MM.1S (cell line): ENCODE results near the gene OR2A5.

Experiments used
- DNase-seq: peaks from one replicate; pipeline ENCODE4 v3.0.0-alpha.2; 2015
- H2AFZ ChIP-seq: fragments of 300-600 bp; sonication (generic); 2 replicates; pipeline ENCODE4 v1.6.0; 2016; ENCODE audit warnings: antibody characterized with exemption, low read length
- H3F3A ChIP-seq: fragments of 300-600 bp; sonication (generic); 2 replicates; pipeline ENCODE4 v1.6.1; 2016; ENCODE audit warnings: mild to moderate bottlenecking, antibody characterized with exemption, low read length, moderate library complexity, mixed read lengths; ENCODE audit not compliant: insufficient read depth
- H3K27ac ChIP-seq: fragments of 300-600 bp; sonication (generic); 2 replicates; pipeline ENCODE4 v1.5.1; 2016; ENCODE audit warnings: mild to moderate bottlenecking, low read length
- H3K27me3 ChIP-seq: fragments of 300-600 bp; sonication (generic); replicated peaks from 2 replicates; pipeline ENCODE4 v1.6.0; 2016; ENCODE audit warnings: low read length; ENCODE audit not compliant: insufficient read depth
- H3K36me3 ChIP-seq: fragments of 300-600 bp; sonication (generic); replicated peaks from 2 replicates; pipeline ENCODE4 v1.6.1; 2016; ENCODE audit warnings: mild to moderate bottlenecking, low read length, mixed read lengths; ENCODE audit not compliant: insufficient read depth
- H3K4me1 ChIP-seq: fragments of 300-600 bp; sonication (generic); 2 replicates; pipeline ENCODE4 v1.6.1; 2016; ENCODE audit warnings: low read length, mixed read lengths
- H3K4me2 ChIP-seq: fragments of 300-600 bp; sonication (generic); 2 replicates; pipeline ENCODE4 v1.6.0; 2016; ENCODE audit warnings: low read depth, low read length
- H3K4me3 ChIP-seq: fragments of 300-600 bp; sonication (generic); 2 replicates; pipeline ENCODE4 v1.5.1; 2016; ENCODE audit warnings: low read length, mixed read lengths
- H3K79me2 ChIP-seq: fragments of 300-600 bp; sonication (generic); 2 replicates; pipeline ENCODE4 v1.6.1; 2016; ENCODE audit warnings: mixed run types, low read length, mixed read lengths
- H3K9ac ChIP-seq: fragments of 300-600 bp; sonication (generic); 2 replicates; pipeline ENCODE4 v1.6.1; 2016; ENCODE audit warnings: low read length, mixed read lengths
- H3K9me2 ChIP-seq: fragments of 300-600 bp; sonication (generic); replicated peaks from 2 replicates; pipeline ENCODE4 v1.6.1; 2016; ENCODE audit warnings: mild to moderate bottlenecking, low read length, mixed read lengths; ENCODE audit not compliant: insufficient read depth
- H3K9me3 ChIP-seq: fragments of 300-600 bp; sonication (generic); replicated peaks from 2 replicates; pipeline ENCODE4 v1.6.1; 2016; ENCODE audit warnings: mild to moderate bottlenecking, low read length, mixed read lengths; ENCODE audit not compliant: insufficient read depth
- H4K20me1 ChIP-seq: fragments of 300-600 bp; sonication (generic); 2 replicates; pipeline ENCODE4 v1.6.1; 2016; ENCODE audit warnings: mild to moderate bottlenecking, low read length, moderate library complexity, mixed read lengths; ENCODE audit not compliant: insufficient read depth
- EZH2 ChIP-seq: fragments of 300-600 bp; sonication (generic); optimal IDR thresholded peaks from 2 replicates; pipeline ENCODE3; 2017; ENCODE audit warnings: low read depth, mild to moderate bottlenecking, antibody characterized with exemption, low read length, mixed read lengths
- EZH2phosphoT487 ChIP-seq: fragments of 300-600 bp; sonication (generic); IDR thresholded peaks from 2 replicates; pipeline ENCODE4 v1.6.1; 2018; ENCODE audit warnings: antibody characterized with exemption, low read length
- TF ChIP-seq, protein P1 (sequence below): fragments of 300-600 bp; sonication (generic); IDR thresholded peaks from 2 replicates; pipeline ENCODE4 v1.5.1; 2016; ENCODE audit warnings: antibody characterized with exemption, low read length, mixed read lengths

The OR2A5 gene

DNA sequence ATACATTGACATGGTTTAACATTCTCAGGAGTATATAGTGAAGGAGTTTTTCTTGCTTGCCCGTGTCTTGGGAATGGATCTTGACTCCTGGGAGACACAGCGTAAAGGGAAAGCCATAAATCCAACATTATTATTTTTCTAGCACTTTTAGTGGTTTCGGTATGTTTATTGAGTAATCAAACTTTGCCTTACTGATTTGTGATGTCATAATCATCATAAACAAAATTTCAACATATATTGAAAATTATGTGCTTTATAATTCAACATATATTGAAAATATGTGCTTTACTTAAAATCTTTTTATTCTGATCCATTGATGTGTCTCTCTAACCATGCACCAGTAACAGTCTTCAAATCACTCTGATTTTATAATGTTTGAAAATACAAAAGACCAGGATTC, 20.2 kb upstream of the OR2A5 start:
- Histone ChIP-seq H3K27ac (no peak overlapping the region), H3F3A (no peaks in the 10 kb centered on the region), H3K27me3 (no peaks in the 10 kb centered on the region), H3K9me3 (no peaks in the 10 kb centered on the region), H3K79me2 (no peaks in the 10 kb centered on the region), H2AFZ (no peak overlapping the region), H3K36me3 (no peaks in the 10 kb centered on the region), H3K4me1 (no peaks in the 10 kb centered on the region), H3K9me2 (no peaks in the 10 kb centered on the region), H4K20me1 (no peaks in the 10 kb centered on the region), H3K9ac (no peak overlapping the region), H3K4me3 (no peak overlapping the region), H3K4me2 (no peak overlapping the region)
- no peak for DNase-seq
- TF ChIP-seq, protein P1, sequence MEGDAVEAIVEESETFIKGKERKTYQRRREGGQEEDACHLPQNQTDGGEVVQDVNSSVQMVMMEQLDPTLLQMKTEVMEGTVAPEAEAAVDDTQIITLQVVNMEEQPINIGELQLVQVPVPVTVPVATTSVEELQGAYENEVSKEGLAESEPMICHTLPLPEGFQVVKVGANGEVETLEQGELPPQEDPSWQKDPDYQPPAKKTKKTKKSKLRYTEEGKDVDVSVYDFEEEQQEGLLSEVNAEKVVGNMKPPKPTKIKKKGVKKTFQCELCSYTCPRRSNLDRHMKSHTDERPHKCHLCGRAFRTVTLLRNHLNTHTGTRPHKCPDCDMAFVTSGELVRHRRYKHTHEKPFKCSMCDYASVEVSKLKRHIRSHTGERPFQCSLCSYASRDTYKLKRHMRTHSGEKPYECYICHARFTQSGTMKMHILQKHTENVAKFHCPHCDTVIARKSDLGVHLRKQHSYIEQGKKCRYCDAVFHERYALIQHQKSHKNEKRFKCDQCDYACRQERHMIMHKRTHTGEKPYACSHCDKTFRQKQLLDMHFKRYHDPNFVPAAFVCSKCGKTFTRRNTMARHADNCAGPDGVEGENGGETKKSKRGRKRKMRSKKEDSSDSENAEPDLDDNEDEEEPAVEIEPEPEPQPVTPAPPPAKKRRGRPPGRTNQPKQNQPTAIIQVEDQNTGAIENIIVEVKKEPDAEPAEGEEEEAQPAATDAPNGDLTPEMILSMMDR = no peak
- TF ChIP-seq EZH2 (no peak), EZH2phosphoT487 (no peak)

- no peaks in the 10 kb centered on the region for H3K4me1 ChIP-seq
- no peak for DNase-seq
- no peak overlapping the region for H3K9ac ChIP-seq
- no peaks in the 10 kb centered on the region for H3K9me3 ChIP-seq
- H3K9me2 ChIP-seq = no peaks in the 10 kb centered on the region
- no peak overlapping the region for H3K4me2 ChIP-seq
- H3K79me2 ChIP-seq = no peaks in the 10 kb centered on the region
- no peak overlapping the region for H2AFZ ChIP-seq
- H3K27me3 ChIP-seq = no peaks in the 10 kb centered on the region
- TF ChIP-seq EZH2phosphoT487 (no peak), EZH2 (no peak)
- TF ChIP-seq, protein P1 = no peak
- no peaks in the 10 kb centered on the region for H3K36me3 ChIP-seq
- no peak overlapping the region for H3K27ac ChIP-seq
- no peaks in the 10 kb centered on the region for H3F3A ChIP-seq
- no peak overlapping the region for H3K4me3 ChIP-seq
- H4K20me1 ChIP-seq = no peaks in the 10 kb centered on the region
Observed at GRCh38 chr7:144032516-144032915, 16.2 kb upstream of the OR2A5 start.

DNA sequence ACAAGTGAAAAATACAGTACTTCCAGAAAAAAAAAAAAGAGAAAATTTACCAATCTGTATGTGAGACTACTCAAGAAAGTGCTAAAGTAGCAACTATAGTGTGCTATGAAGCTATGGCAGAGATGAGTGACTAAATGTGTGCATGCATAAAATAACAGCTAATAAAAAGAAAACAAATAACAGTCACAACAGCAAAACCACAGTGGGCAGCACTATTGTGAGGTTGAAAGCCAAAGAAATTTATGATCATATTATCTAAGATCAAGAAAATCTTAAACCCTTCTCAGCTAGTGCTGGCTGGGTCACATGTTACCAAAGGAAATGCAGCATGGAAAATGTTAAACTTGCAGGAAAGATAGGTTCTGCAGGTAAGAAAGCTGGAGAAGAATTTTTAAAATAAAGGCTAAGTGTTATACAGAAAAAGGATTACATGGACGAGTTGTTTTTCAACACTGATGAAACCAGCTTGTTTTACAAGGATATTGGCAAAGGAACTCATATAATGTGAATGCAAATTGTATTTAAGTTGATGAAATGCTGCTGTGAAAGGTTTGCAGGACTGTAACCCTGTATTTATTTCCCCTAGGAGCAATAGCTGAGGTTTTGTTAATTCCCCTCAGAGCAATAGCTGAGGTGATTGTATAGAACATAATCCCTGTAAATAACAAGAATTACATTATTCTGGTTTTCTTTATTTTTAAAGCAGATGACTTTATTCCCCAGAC, 15.6 kb upstream of the OR2A5 start:
- H3K9me3 ChIP-seq = no peaks in the 10 kb centered on the region

More for the DNA sequence above, 15.6 kb upstream of the OR2A5 start:
- Histone ChIP-seq H3K9ac (no peak overlapping the region), H2AFZ (no peak overlapping the region), H4K20me1 (no peaks in the 10 kb centered on the region), H3K36me3 (no peaks in the 10 kb centered on the region), H3K27ac (no peak overlapping the region), H3K4me1 (no peaks in the 10 kb centered on the region), H3K9me2 (no peaks in the 10 kb centered on the region), H3K4me3 (no peak overlapping the region), H3F3A (no peaks in the 10 kb centered on the region), H3K27me3 (no peaks in the 10 kb centered on the region), H3K4me2 (no peak overlapping the region), H3K79me2 (no peaks in the 10 kb centered on the region)
- DNase-seq = no peak
- TF ChIP-seq EZH2phosphoT487 = no peak
- TF ChIP-seq EZH2 = no peak
- TF ChIP-seq, protein P1 = no peak
